GM21360 (cell line): ENCODE data around the gene CEACAM21.
"Not testable (repeated sequence)": the region's sequence is repeated elsewhere in the genome, so short reads cannot be mapped to it uniquely, and the experiment has no call there.

Source experiments
- ATAC-seq: cut with Tn5 transposase; IDR thresholded peaks from one replicate; pipeline ENCODE4 v1.9.1; 2021; ENCODE audit warnings: mild to moderate bottlenecking, moderate library complexity; ENCODE audit not compliant: unreplicated experiment

The CEACAM21 gene

GRCh38 chr19:41548954-41549688 is 26.8 kb upstream of the CEACAM21 start:
- peak; percentile 48 for ATAC-seq

GRCh38 chr19:41549884-41550283 is 26.1 kb upstream of the CEACAM21 start:
- no peak for ATAC-seq

- ATAC-seq = no peak
These were observed 24.8 kb upstream of the CEACAM21 start for GRCh38 chr19:41551212-41551610.

GRCh38 chr19:41551711-41552110 is 24.3 kb upstream of the CEACAM21 start:
- ATAC-seq = no peak

GRCh38 chr19:41552558-41552957 is 23.4 kb upstream of the CEACAM21 start:
- ATAC-seq = no peak

- ATAC-seq = no peak
These were observed 22.2 kb upstream of the CEACAM21 start for GRCh38 chr19:41553804-41554203.

GRCh38 chr19:41554907-41555306 is 21.1 kb upstream of the CEACAM21 start:
- no peak for ATAC-seq

GRCh38 chr19:41555748-41556147 is 20.2 kb upstream of the CEACAM21 start:
- no peak for ATAC-seq

- no peak for ATAC-seq
These were observed 12.0 kb upstream of the CEACAM21 start for GRCh38 chr19:41563854-41564514.

- ATAC-seq = no peak
These were observed 11.2 kb upstream of the CEACAM21 start for GRCh38 chr19:41564515-41565378.

- no peak for ATAC-seq
These were observed 10.6 kb upstream of the CEACAM21 start for GRCh38 chr19:41565379-41565720.

GRCh38 chr19:41566001-41566400 is 10.0 kb upstream of the CEACAM21 start:
- ATAC-seq = no peak

- no peak for ATAC-seq
These were observed 6.3 kb upstream of the CEACAM21 start for GRCh38 chr19:41569481-41570150.

GRCh38 chr19:41570179-41570578 is 5.8 kb upstream of the CEACAM21 start:
- ATAC-seq = no peak

GRCh38 chr19:41570639-41571112 is 5.3 kb upstream of the CEACAM21 start:
- ATAC-seq = no peak

- ATAC-seq = no peak
These were observed 1.3 kb downstream of the CEACAM21 start for GRCh38 chr19:41577144-41577830.

GRCh38 chr19:41577833-41578232 is 1.9 kb downstream of the CEACAM21 start:
- ATAC-seq = no peak

- no peak for ATAC-seq
These were observed 2.9 kb downstream of the CEACAM21 start for GRCh38 chr19:41578886-41579285.

GRCh38 chr19:41581068-41581467 is 5.1 kb downstream of the CEACAM21 start:
- ATAC-seq = not testable (repeated sequence)

GRCh38 chr19:41582577-41583182 is 6.7 kb downstream of the CEACAM21 start:
- not testable (repeated sequence) for ATAC-seq
